WTC11 (cell line): ENCODE data around the gene SLC5A5. TPM values are rescaled to one million over a fixed set of nuclear protein-coding genes. Genes with fewer than 3 reads are reported as not detected.

Experiments
- ATF1 ChIP-seq: sonication (generic); formaldehyde crosslinking; IDR thresholded peaks from 2 replicates; pipeline ENCODE4 v1.8.1; 2023; ENCODE audit warnings: mild to moderate bottlenecking, moderate library complexity, missing genetic modification reagents
- EMX1 ChIP-seq: fragments of 250-450 bp; sonication (Bioruptor Pico); IDR thresholded peaks from 2 replicates; pipeline ENCODE4 v1.8.0; 2021; ENCODE audit warnings: mild to moderate bottlenecking
- ERG ChIP-seq: fragments of 250-450 bp; sonication (Bioruptor Pico); IDR thresholded peaks from 2 replicates; pipeline ENCODE4 v1.8.0; 2021; ENCODE audit warnings: mild to moderate bottlenecking
- ETV6 ChIP-seq: sonication (generic); formaldehyde crosslinking; IDR thresholded peaks from 2 replicates; pipeline ENCODE4 v1.8.1; 2022; ENCODE audit warnings: mild to moderate bottlenecking, missing genetic modification reagents
- GABPB1 ChIP-seq: sonication (generic); formaldehyde crosslinking; IDR thresholded peaks from 2 replicates; pipeline ENCODE4 v1.8.1; 2023; ENCODE audit warnings: mild to moderate bottlenecking, missing genetic modification reagents
- IRF1 ChIP-seq: sonication (generic); formaldehyde crosslinking; IDR thresholded peaks from 2 replicates; pipeline ENCODE4 v1.8.0; 2023; ENCODE audit warnings: missing genetic modification reagents
- MAX ChIP-seq: sonication (generic); formaldehyde crosslinking; IDR thresholded peaks from 2 replicates; pipeline ENCODE4 v1.8.0; 2022; ENCODE audit warnings: mild to moderate bottlenecking, missing genetic modification reagents
- MXD4 ChIP-seq: fragments of 250-450 bp; sonication (Bioruptor Pico); IDR thresholded peaks from 2 replicates; pipeline ENCODE4 v1.8.0; 2021; ENCODE audit warnings: mild to moderate bottlenecking, moderate library complexity, borderline replicate concordance
- NR1H2 ChIP-seq: sonication (generic); formaldehyde crosslinking; IDR thresholded peaks from 2 replicates; pipeline ENCODE4 v1.9.0; 2021; ENCODE audit warnings: mild to moderate bottlenecking, moderate library complexity, missing genetic modification reagents
- PREB ChIP-seq: sonication (generic); formaldehyde crosslinking; IDR thresholded peaks from 2 replicates; pipeline ENCODE4 v1.8.1; 2022; ENCODE audit warnings: mild to moderate bottlenecking, missing genetic modification reagents, moderate library complexity, borderline replicate concordance
- PRRX2 ChIP-seq: fragments of 250-450 bp; sonication (Bioruptor Pico); IDR thresholded peaks from 2 replicates; pipeline ENCODE4 v1.8.0; 2021; ENCODE audit warnings: mild to moderate bottlenecking
- SOX15 ChIP-seq: fragments of 250-450 bp; sonication (Bioruptor Pico); IDR thresholded peaks from 2 replicates; pipeline ENCODE4 v1.9.0; 2021; ENCODE audit warnings: mild to moderate bottlenecking
- SP1 ChIP-seq: sonication (generic); formaldehyde crosslinking; conservative IDR thresholded peaks from 2 replicates; pipeline ENCODE4 v1.8.1; 2022; ENCODE audit warnings: missing genetic modification reagents
- TEAD1 ChIP-seq: sonication (generic); formaldehyde crosslinking; IDR thresholded peaks from 2 replicates; pipeline ENCODE4 v1.8.0; 2022; ENCODE audit warnings: mild to moderate bottlenecking, missing genetic modification reagents
- TP53 ChIP-seq: sonication (generic); formaldehyde crosslinking; IDR thresholded peaks from 2 replicates; pipeline ENCODE4 v1.8.1; 2023; ENCODE audit warnings: mild to moderate bottlenecking, missing genetic modification reagents
- ZBTB21 ChIP-seq: sonication (generic); formaldehyde crosslinking; IDR thresholded peaks from 2 replicates; pipeline ENCODE4 v1.8.1; 2023; ENCODE audit warnings: mild to moderate bottlenecking, missing genetic modification reagents, borderline replicate concordance
- ZNF121 ChIP-seq: sonication (generic); formaldehyde crosslinking; IDR thresholded peaks from 2 replicates; pipeline ENCODE4 v1.8.0; 2023; ENCODE audit warnings: missing genetic modification reagents
- ZNF396 ChIP-seq: fragments of 250-450 bp; sonication (Bioruptor Pico); IDR thresholded peaks from 2 replicates; pipeline ENCODE4 v1.8.0; 2021; ENCODE audit warnings: mild to moderate bottlenecking, moderate library complexity, borderline replicate concordance
- ZNF423 ChIP-seq: fragments of 250-450 bp; sonication (Bioruptor Pico); IDR thresholded peaks from 2 replicates; pipeline ENCODE4 v2.1.2; 2022; ENCODE audit warnings: mild to moderate bottlenecking, moderate library complexity
- ZNF512 ChIP-seq: sonication (generic); formaldehyde crosslinking; IDR thresholded peaks from 2 replicates; pipeline ENCODE4 v1.8.1; 2022; ENCODE audit warnings: missing genetic modification reagents, borderline replicate concordance
- total RNA-seq: library from RNA; stranded (reverse); gene quantifications from 3 replicates; pipeline ENCODE4 v1.2.3, GENCODE V29; 2021
- TF ChIP-seq, protein P1 (sequence below): sonication (generic); formaldehyde crosslinking; IDR thresholded peaks from 2 replicates; pipeline ENCODE4 v1.8.0; 2022; ENCODE audit warnings: missing genetic modification reagents
- TF ChIP-seq, protein P2 (sequence below): sonication (generic); formaldehyde crosslinking; IDR thresholded peaks from 2 replicates; pipeline ENCODE4 v1.8.1; 2023; ENCODE audit warnings: mild to moderate bottlenecking, moderate library complexity, missing genetic modification reagents
- TF ChIP-seq, protein P3 (sequence below): fragments of 200-600 bp; IDR thresholded peaks from 2 replicates; pipeline ENCODE4 v1.8.0; 2022; ENCODE audit warnings: antibody characterized with exemption

The SLC5A5 gene
- total RNA-seq, 1 experiment from 2014 or later = 2.5 TPM

- TF ChIP-seq PREB (CRISPR knock-in tag) (no peak), PRRX2 (CRISPR knock-in tag) (no peak), GABPB1 (CRISPR knock-in tag) (no peak), EMX1 (CRISPR knock-in tag) (no peak), ATF1 (CRISPR knock-in tag) (no peak), MXD4 (CRISPR knock-in tag) (no peak), ERG (CRISPR knock-in tag) (no peak), NR1H2 (CRISPR knock-in tag) (no peak), SP1 (CRISPR knock-in tag) (peak; percentile 41), ZNF396 (CRISPR knock-in tag) (no peak), ZNF423 (CRISPR knock-in tag) (no peak), MAX (CRISPR knock-in tag) (peak; percentile 73), TEAD1 (0 out of 2 replicates have a peak, but pooled peaks have one; percentile 43), ZNF512 (CRISPR knock-in tag) (no peak), TP53 (CRISPR knock-in tag) (no peak), ETV6 (CRISPR knock-in tag) (0 out of 2 replicates have a peak, but pooled peaks have one; percentile 70), ZBTB21 (CRISPR knock-in tag) (no peak), ZNF121 (CRISPR knock-in tag) (0 out of 2 replicates have a peak, but pooled peaks have one; percentile 5), SOX15 (CRISPR knock-in tag) (no peak), IRF1 (CRISPR knock-in tag) (peak; percentile 74; the same call in 1 of the 2 replicates)
- TF ChIP-seq, protein P1, sequence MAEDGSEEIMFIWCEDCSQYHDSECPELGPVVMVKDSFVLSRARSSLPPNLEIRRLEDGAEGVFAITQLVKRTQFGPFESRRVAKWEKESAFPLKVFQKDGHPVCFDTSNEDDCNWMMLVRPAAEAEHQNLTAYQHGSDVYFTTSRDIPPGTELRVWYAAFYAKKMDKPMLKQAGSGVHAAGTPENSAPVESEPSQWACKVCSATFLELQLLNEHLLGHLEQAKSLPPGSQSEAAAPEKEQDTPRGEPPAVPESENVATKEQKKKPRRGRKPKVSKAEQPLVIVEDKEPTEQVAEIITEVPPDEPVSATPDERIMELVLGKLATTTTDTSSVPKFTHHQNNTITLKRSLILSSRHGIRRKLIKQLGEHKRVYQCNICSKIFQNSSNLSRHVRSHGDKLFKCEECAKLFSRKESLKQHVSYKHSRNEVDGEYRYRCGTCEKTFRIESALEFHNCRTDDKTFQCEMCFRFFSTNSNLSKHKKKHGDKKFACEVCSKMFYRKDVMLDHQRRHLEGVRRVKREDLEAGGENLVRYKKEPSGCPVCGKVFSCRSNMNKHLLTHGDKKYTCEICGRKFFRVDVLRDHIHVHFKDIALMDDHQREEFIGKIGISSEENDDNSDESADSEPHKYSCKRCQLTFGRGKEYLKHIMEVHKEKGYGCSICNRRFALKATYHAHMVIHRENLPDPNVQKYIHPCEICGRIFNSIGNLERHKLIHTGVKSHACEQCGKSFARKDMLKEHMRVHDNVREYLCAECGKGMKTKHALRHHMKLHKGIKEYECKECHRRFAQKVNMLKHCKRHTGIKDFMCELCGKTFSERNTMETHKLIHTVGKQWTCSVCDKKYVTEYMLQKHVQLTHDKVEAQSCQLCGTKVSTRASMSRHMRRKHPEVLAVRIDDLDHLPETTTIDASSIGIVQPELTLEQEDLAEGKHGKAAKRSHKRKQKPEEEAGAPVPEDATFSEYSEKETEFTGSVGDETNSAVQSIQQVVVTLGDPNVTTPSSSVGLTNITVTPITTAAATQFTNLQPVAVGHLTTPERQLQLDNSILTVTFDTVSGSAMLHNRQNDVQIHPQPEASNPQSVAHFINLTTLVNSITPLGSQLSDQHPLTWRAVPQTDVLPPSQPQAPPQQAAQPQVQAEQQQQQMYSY (CRISPR knock-in tag) = 0 out of 2 replicates have a peak, but pooled peaks have one; percentile 21
- TF ChIP-seq, protein P2, sequence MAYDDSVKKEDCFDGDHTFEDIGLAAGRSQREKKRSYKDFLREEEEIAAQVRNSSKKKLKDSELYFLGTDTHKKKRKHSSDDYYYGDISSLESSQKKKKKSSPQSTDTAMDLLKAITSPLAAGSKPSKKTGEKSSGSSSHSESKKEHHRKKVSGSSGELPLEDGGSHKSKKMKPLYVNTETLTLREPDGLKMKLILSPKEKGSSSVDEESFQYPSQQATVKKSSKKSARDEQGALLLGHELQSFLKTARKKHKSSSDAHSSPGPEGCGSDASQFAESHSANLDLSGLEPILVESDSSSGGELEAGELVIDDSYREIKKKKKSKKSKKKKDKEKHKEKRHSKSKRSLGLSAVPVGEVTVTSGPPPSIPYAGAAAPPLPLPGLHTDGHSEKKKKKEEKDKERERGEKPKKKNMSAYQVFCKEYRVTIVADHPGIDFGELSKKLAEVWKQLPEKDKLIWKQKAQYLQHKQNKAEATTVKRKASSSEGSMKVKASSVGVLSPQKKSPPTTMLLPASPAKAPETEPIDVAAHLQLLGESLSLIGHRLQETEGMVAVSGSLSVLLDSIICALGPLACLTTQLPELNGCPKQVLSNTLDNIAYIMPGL (CRISPR knock-in tag) = no peak
- TF ChIP-seq, protein P3, sequence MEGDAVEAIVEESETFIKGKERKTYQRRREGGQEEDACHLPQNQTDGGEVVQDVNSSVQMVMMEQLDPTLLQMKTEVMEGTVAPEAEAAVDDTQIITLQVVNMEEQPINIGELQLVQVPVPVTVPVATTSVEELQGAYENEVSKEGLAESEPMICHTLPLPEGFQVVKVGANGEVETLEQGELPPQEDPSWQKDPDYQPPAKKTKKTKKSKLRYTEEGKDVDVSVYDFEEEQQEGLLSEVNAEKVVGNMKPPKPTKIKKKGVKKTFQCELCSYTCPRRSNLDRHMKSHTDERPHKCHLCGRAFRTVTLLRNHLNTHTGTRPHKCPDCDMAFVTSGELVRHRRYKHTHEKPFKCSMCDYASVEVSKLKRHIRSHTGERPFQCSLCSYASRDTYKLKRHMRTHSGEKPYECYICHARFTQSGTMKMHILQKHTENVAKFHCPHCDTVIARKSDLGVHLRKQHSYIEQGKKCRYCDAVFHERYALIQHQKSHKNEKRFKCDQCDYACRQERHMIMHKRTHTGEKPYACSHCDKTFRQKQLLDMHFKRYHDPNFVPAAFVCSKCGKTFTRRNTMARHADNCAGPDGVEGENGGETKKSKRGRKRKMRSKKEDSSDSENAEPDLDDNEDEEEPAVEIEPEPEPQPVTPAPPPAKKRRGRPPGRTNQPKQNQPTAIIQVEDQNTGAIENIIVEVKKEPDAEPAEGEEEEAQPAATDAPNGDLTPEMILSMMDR = no peak
Observed at GRCh38 chr19:17873786-17874757, 2.3 kb downstream of the SLC5A5 start (continued).
